ENCODE results near the gene SFT2D2. TPM values are rescaled to one million over a fixed set of nuclear protein-coding genes. Genes with fewer than 3 reads are reported as not detected.

The SFT2D2 gene
- total RNA-seq, 1 donor from 2014 or later, result 36.8 TPM

- no peak for TF ChIP-seq CTCF (IDR thresholded peaks at IDR 0.05; ENCODE audit: unreplicated experiment)
- Mint-ChIP-seq H3K27me3 (ENCODE audit: unreplicated experiment) (peaks cover 7% of the 10 kb centered on the region), H3K4me1 (ENCODE audit: unreplicated experiment) (peaks cover 11% of the 10 kb centered on the region), H3K9me3 (ENCODE audit: unreplicated experiment) (no peaks in the 10 kb centered on the region), H3K27ac (ENCODE audit: unreplicated experiment) (no peak overlapping the region), H3K36me3 (ENCODE audit: low read depth, unreplicated experiment) (peaks cover 25% of the 10 kb centered on the region), H3K4me3 (ENCODE audit: unreplicated experiment) (no peak overlapping the region)
- DNase-seq (ENCODE audit: low spot score), result no peak
Observed at GRCh38 chr1:168229893-168230292, 4.1 kb downstream of the SFT2D2 start.

DNA sequence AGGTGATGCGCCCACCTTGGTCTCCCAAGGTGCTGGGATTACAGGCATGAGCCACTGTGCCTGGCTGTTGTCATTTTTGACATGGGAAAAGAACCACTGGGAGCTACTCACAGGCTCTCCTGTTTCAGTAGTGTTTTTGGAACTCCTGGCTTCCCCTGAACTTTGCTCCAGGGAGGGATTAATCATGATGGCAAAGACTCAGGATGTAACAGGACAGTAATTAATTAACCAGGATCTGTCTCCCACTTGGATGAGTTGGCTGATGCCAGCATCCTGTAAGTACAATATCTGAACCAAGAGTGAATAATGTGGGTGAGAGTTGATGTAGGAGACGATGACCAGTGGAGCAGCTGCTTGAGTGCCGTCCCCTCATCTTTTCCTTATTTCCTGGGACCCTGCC lies 4.9 kb downstream of the SFT2D2 start:
- Mint-ChIP-seq H3K27me3 (ENCODE audit: unreplicated experiment) (peaks cover 5% of the 10 kb centered on the region), H3K36me3 (ENCODE audit: low read depth, unreplicated experiment) (peaks cover 25% of the 10 kb centered on the region), H3K4me3 (ENCODE audit: unreplicated experiment) (no peak overlapping the region), H3K9me3 (ENCODE audit: unreplicated experiment) (no peaks in the 10 kb centered on the region), H3K4me1 (ENCODE audit: unreplicated experiment) (peaks cover 8% of the 10 kb centered on the region), H3K27ac (ENCODE audit: unreplicated experiment) (no peak overlapping the region)
- no peak for DNase-seq (ENCODE audit: low spot score)
- TF ChIP-seq CTCF (IDR thresholded peaks at IDR 0.05; ENCODE audit: unreplicated experiment), result no peak

DNA sequence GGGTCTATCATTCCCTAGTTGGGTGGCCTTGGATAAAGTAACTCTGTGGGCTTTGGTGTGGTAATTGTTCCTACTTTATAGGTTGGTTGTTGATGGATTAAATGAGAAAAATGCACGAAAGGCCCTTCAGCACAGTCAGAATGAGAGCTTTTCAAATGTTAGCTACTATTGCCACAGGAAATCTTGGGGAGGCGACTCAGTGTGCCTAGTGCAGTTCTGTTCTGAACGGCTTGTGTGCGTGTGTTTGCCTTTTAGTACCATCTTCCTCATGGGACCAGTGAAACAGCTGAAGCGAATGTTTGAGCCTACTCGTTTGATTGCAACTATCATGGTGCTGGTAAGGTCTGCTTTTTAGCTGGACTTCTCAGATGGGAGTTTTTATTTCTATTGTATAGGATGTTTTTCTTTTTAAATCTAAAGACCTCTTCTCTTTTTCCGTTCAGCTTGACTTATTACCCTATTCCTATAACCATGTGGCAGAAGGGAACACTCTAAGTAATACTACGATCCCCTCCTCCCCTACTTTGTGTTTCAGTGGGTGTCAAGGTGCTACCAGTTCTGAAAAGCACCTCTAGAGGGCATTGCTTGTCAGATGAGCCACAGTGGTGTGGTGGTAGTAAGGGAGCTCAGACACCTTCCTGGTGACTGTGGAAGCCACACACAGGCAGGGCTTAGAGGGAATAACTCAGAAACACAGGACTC lies 9.2 kb downstream of the SFT2D2 start:
- no peaks in the 10 kb centered on the region for H3K27me3 Mint-ChIP-seq (ENCODE audit: unreplicated experiment)
- DNase-seq (ENCODE audit: low spot score), result peak; percentile 43
- no peaks in the 10 kb centered on the region for H3K4me1 Mint-ChIP-seq (ENCODE audit: unreplicated experiment)
- no peak overlapping the region for H3K4me3 Mint-ChIP-seq (ENCODE audit: unreplicated experiment)
- peak; percentile 57 for TF ChIP-seq CTCF (IDR thresholded peaks at IDR 0.05; ENCODE audit: unreplicated experiment)
- peaks cover 41% of the 10 kb centered on the region for H3K36me3 Mint-ChIP-seq (ENCODE audit: low read depth, unreplicated experiment)
- no peaks in the 10 kb centered on the region for H3K9me3 Mint-ChIP-seq (ENCODE audit: unreplicated experiment)
- H3K27ac Mint-ChIP-seq (ENCODE audit: unreplicated experiment), result no peak overlapping the region

DNA sequence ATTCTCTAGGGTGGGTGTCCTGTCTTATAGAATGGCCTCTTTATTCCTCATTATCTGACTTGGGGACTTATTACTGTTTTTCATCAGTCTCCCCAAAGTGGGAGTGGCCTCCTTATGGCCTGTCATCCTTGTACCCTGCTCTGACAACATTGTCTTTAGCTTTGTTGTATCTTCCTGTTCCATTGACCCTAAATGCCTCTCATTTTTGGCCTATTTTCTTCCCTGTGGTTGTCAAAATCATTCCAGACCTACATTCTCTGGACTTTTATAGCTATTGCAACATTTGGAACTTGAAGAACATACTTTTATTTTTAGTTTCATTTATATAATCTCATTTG lies 9.7 kb downstream of the SFT2D2 start:
- peaks cover 41% of the 10 kb centered on the region for H3K36me3 Mint-ChIP-seq (ENCODE audit: low read depth, unreplicated experiment)
- no peak for DNase-seq (ENCODE audit: low spot score)
- H3K27me3 Mint-ChIP-seq (ENCODE audit: unreplicated experiment), result no peaks in the 10 kb centered on the region
- H3K27ac Mint-ChIP-seq (ENCODE audit: unreplicated experiment), result no peak overlapping the region
- H3K9me3 Mint-ChIP-seq (ENCODE audit: unreplicated experiment), result no peaks in the 10 kb centered on the region
- no peaks in the 10 kb centered on the region for H3K4me1 Mint-ChIP-seq (ENCODE audit: unreplicated experiment)
- no peak overlapping the region for H3K4me3 Mint-ChIP-seq (ENCODE audit: unreplicated experiment)
- TF ChIP-seq CTCF (IDR thresholded peaks at IDR 0.05; ENCODE audit: unreplicated experiment), result peak; percentile 6

GRCh38 chr1:168235937-168236336 lies 10.1 kb downstream of the SFT2D2 start:
- Mint-ChIP-seq H3K9me3 (ENCODE audit: unreplicated experiment) (no peaks in the 10 kb centered on the region), H3K4me3 (ENCODE audit: unreplicated experiment) (no peak overlapping the region), H3K4me1 (ENCODE audit: unreplicated experiment) (no peaks in the 10 kb centered on the region), H3K27me3 (ENCODE audit: unreplicated experiment) (no peaks in the 10 kb centered on the region), H3K36me3 (ENCODE audit: low read depth, unreplicated experiment) (peaks cover 41% of the 10 kb centered on the region), H3K27ac (ENCODE audit: unreplicated experiment) (no peak overlapping the region)
- no peak for DNase-seq (ENCODE audit: low spot score)
- TF ChIP-seq CTCF (IDR thresholded peaks at IDR 0.05; ENCODE audit: unreplicated experiment), result no peak
